Stimulated activated CD8-positive, alpha-beta memory T cell treated with anti-CD3 and anti-CD28 coated beads, Interleukin-7, amount 100 ng/mL, for 4 hours (primary cell): ENCODE results near the gene CACNA1A.

Experiments
- DNase-seq, 2 donors: peaks; one replicate each; pipeline ENCODE4 v3.0.0-alpha.2; 2020; ENCODE audit warnings: low read depth in 2 of 2

CACNA1A gene

GRCh38 chr19:13309864-13310263, 196.4 kb downstream of the CACNA1A start:
- DNase-seq = no peak

GRCh38 chr19:13303381-13304129, 202.7 kb downstream of the CACNA1A start:
- DNase-seq = no peak

- DNase-seq = no peak
Measured at GRCh38 chr19:13302526-13303270, 203.6 kb downstream of the CACNA1A start.

- DNase-seq = no peak
Measured at GRCh38 chr19:13301627-13302334, 204.5 kb downstream of the CACNA1A start.

GRCh38 chr19:13300421-13301030, 205.8 kb downstream of the CACNA1A start:
- no peak for DNase-seq

GRCh38 chr19:13299838-13300237, 206.4 kb downstream of the CACNA1A start:
- no peak for DNase-seq

GRCh38 chr19:13298565-13299481, 207.5 kb downstream of the CACNA1A start:
- no peak for DNase-seq

GRCh38 chr19:13297023-13297422, 209.3 kb downstream of the CACNA1A start:
- DNase-seq = no peak

- no peak for DNase-seq
Measured at GRCh38 chr19:13294812-13295567, 211.3 kb downstream of the CACNA1A start.

GRCh38 chr19:13291913-13292312, 214.4 kb downstream of the CACNA1A start:
- DNase-seq = no peak

- no peak for DNase-seq
Measured at GRCh38 chr19:13290741-13291140, 215.5 kb downstream of the CACNA1A start.

GRCh38 chr19:13289295-13289694, 217.0 kb downstream of the CACNA1A start:
- no peak for DNase-seq

GRCh38 chr19:13286195-13286985, 219.9 kb downstream of the CACNA1A start:
- no peak for DNase-seq

GRCh38 chr19:13284929-13285928, 221.1 kb downstream of the CACNA1A start:
- DNase-seq = no peak

- no peak for DNase-seq
Measured at GRCh38 chr19:13283871-13284270, 222.4 kb downstream of the CACNA1A start.

GRCh38 chr19:13282486-13283065, 223.7 kb downstream of the CACNA1A start:
- DNase-seq = no peak

GRCh38 chr19:13281567-13282291, 224.6 kb downstream of the CACNA1A start:
- no peak for DNase-seq
